GM20000 (cell line): ENCODE data around the gene ATP13A5.

Experiments used
- DNase-seq: peaks from one replicate; pipeline ENCODE4 v3.0.0; 2012; ENCODE audit warnings: low spot score
- CTCF ChIP-seq: IDR thresholded peaks from 2 replicates; pipeline ENCODE4 v1.5.1; 2012; ENCODE audit warnings: mild to moderate bottlenecking, control low read depth; ENCODE audit errors: extremely low read depth, missing control alignments

The ATP13A5 gene

DNA sequence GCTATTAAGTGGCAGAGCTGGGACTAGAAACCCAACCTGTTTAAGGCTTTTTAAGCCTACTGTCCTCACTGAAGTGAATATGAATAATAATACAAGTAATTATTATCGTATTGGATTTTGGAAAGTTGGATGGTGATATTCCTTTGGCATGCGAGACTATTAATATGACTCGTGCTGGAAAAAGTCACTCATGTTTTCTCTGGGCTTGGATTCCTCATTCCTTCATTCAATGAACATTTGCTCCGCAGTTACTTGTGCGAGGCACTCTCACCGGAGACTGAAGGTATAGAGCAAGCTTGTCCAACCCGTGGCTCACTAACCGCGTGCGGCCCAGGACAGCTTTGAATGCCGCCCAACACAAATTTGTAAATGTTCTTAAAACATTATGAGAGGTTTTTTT is 136.8 kb downstream of the ATP13A5 start:
- no peak for TF ChIP-seq CTCF
- DNase-seq, result no peak

DNA sequence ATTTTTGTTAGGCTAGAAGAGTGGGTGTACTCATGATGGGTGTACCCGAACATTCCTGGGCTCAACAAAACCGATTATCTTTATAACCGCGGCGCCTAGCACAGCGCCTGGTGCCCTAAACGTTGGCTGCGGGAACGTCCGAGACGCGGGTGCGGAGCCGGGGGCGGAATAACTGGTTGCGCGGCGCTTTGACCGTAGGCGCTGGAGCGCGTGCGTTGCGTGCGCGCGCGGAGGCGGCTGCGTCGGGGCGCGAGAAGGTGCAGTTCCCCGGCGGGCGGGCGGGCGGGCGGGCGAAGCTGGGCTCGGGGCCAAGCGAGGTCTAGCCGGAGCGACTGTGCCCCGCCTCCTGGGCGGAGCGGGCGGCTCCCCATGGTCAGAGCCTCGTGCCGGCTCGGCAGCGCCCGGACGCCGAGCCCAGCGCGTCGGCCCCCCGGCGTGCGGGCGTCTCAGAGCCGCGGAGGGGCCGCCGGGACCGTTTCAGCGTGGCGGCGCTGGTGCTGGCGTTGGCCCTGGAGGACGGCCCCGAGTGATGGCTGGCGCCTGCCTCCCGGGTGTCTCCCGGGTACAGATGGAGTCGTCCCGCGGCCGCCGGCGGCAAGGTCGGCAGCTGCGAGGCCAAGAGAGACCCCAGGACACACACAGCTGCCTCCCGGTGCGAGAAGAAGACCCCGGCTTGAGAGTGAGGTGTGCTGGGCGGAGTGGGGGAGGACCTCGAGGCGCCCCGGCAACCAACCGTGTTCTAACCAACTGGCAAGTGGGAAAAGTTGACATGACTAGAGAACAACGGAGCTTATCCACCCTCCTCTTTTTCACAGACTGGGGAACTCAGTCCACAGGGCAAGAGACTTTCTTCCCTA is 137.5 kb downstream of the ATP13A5 start, which contains the start of gene PLAAT1:
PLAAT1 (plus strand) TSS at position 373 of the 857 bp plus-strand sequence. CDS start 14,429 bp downstream, outside the sequence.
- peak; percentile 53 for DNase-seq
- TF ChIP-seq CTCF, result no peak

DNA sequence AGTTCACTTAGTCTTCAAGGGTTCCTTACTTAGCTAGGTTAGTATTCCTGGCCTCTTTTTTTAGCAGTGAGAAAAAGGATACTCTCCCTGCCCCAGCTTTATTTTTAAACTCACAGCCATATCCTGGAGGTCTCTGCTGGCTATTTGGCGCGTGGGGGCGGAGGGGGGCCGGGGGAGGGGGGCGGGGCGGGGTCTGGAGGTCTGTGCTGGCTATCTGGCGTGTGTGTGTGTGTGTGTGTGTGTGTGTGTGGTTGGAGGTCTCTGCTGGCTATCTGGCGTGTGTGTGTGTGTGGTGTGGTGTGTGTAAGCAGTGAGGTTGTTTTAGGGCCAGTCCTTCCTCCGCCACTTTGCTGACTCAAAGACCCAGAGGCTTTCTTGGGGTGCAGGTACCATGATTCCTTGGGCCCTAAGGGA is 138.1 kb downstream of the ATP13A5 start:
- no peak for TF ChIP-seq CTCF
- no peak for DNase-seq

DNA sequence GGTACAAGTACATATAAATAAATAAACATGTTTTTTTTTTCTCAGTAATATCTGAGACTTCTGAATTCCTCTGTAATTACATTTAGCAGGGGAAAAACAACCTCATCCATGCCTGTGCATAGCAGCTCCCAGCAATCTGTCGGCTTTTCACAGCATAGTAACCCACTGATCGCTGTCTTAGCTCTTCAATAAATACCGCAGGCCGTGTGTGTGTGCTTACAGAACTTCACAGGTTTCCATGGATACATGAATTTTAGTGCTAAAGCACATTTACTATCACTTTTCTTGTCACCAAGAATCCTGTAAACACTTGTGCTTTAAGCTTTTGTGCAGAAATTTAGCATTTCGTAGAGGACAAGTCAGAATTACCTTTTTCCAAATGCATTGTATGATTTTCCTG is 141.5 kb downstream of the ATP13A5 start:
- no peak for TF ChIP-seq CTCF
- no peak for DNase-seq

GRCh38 chr3:193236599-193236998 is 142.0 kb downstream of the ATP13A5 start:
- no peak for TF ChIP-seq CTCF
- no peak for DNase-seq

DNA sequence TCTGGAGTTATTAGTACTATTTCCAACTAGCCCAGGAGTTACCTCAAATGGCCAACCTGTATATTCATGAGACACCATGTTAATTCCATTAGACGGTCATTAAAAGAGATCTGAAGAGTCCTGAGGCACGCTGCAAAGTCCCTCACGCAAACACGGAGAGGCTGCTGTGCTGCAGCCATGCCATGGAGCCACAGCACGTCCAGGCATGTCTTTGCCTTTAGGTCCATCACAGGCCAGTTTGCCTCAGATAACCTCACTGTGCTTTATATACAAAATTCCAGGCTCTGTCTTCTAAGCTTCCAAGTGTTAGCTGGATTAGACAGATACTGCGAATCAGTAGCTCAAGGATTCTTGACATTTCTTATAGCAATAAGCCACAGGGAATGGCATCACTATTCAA is 147.4 kb downstream of the ATP13A5 start:
- DNase-seq, result no peak
- TF ChIP-seq CTCF, result no peak

DNA sequence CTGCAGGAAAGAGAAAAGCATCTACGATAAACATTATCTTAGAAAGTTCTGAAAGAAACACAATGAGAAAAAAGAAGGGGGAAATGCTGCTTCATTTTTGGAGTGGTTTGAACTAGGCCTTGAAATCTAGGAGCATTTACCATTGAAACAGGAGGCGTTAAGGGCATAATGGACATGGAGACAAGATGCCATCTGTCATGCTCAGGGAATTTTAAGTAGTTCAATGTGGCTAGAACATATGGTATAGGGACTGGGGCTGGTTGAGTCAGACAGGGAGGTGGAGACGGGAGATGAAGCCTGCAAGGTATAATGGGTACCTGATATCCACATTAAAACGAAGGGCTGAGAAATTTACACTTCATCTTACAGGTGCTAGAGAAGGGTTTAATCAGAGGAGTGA is 147.9 kb downstream of the ATP13A5 start:
- no peak for DNase-seq
- TF ChIP-seq CTCF, result no peak
